Measurements from ENCODE around the gene PWP1. TPM values are rescaled to one million over a fixed set of nuclear protein-coding genes. Genes with fewer than 3 reads are reported as not detected.
"Not testable (repeated sequence)": the region's sequence is repeated elsewhere in the genome, so short reads cannot be mapped to it uniquely, and the experiment has no call there.

Gene PWP1
- polyA plus RNA-seq, 1 donor, result 62.0 TPM

DNA sequence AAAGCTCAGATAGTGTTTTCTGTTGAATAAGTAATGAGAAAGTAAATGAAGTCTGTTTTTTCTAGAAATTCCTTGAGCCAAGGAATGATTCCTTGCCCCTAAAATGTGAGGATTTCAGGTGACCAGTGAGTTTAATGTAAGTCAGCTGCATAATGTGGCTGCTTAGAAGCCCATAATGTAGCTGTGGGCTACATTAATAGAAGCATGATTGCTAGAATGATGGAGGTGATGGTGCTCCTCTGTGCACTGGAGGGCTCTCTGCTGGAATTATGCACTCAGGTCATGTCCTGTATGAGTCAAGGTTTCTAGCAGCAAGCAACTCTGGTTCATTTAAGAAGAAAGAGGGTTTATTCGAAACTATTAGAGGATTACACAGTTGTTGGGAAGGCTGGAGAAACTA lies 19.6 kb upstream of the PWP1 start:
- DNase-seq, result no peak

DNA sequence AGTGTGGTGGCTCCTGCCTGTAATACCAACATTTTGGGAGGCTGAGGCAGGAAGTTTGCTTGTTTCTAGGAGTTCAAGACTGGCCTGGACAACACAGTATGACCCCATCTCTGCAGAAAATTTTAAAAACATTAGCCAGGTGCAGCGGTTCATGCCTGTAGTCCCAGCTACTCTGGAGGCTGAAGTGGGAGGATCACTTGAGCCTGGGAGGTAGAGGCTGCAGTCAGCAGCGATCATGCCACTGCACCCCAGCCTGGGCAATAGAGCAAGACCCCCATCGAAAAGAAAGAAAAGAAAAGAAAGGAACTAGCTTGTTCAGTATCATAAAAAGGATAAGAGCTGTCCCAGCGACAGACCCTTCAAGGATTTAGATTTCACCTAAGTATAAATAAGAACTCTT lies 18.1 kb upstream of the PWP1 start:
- no peak for DNase-seq

DNA sequence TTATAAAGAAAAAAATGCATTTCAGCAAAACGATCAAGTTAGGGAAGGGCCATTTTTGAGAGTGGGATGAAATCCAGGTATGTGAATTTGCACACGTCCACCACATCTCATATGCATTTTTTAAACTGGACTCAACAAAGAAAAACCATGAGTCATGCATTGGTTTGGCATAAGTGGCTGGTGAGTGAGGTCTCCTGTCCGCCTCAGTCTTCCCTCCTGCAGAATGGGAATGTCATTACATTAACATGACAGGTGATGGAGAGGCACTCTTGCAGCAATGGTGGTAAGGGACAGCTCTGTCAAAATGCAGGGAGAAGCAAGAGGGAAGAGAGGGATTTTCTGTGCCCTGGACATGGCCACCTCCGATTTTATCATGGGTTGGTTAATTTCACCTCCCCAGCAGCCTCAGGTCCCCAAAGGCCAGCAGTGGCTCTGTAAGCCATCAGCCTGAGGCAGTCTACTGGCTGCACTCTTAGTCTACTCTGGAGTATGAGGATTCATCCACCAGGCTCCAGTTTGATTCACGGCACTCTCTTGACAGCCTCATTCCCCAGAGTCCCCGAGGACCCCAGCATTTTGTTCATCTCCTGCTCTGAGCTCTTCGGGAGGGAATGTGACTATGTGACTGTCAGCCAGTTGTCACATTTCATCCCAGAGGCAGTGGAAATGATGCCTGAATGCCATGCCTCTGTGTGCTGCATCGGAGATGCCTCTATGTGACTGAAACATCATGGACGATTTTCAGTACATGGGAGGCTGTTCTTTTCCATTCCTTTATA lies 17.1 kb upstream of the PWP1 start:
- no peak for DNase-seq

DNA sequence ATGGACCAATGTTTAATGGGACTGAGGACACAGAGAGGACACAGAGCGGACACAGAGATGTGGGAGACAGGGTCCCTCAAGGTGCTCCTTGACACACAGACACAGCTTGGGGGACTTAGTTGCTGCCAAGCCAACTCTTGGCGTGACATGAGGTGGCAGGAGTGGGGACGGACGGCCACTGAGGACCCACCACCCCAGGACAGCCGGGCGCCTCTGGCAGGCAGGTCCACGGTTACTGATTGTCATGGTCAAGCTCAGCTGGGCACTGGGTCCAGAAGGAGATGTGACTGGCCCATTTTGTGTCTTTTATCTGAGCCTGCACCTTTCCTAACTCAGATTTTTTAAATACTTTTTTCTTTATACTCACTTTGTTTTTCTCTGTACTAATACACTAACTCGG lies 15.7 kb upstream of the PWP1 start:
- no peak for DNase-seq

DNA sequence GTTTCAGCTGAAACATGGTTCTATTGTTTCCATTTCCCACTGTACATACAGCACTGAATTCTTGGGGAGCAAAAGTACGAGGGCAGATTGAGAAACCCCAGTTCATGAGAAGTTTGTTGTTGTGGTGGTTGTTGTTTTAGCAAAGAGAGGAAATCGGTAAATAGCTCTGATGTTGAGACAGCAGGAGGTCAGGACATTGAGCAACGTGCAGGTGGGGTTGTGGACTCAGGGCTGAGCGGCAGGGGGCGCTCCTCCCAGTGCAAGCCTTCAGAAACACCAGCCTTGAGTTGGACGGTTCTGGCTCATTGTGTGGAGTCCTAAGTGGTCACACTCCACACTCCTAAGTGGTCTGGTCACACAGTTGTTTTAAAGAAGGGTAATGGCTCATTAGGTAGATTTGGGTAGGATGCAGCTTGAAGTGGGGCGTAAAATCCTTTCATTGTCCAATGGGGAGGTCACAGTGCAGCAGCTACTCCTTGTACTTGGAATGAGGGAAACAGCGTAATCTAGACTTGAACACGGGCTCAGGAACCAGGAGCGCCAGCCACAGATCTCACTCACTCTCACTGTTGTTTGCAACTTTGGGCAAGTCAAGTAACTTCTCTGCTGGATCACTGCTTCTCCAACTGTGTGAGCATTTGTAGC lies 14.5 kb upstream of the PWP1 start:
- no peak for DNase-seq

DNA sequence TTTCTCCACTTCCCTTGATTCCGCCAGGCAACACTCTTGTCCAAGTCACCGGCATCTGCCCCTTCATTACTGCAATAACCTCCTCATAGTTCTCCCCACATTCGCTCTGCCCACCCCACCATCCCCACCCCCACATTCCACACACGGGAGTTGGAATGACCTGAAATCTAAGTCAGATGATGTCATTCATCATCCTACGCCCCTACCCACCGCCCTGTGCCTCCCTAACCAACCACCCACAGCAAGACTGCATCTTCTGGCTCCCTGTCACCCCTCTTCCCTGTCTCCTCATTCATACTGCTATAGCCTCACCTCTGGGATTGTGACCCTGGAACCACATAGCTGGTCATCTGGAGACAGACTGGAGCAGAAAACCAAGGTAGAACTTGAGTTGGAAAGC lies 7.9 kb upstream of the PWP1 start:
- DNase-seq, result no peak

DNA sequence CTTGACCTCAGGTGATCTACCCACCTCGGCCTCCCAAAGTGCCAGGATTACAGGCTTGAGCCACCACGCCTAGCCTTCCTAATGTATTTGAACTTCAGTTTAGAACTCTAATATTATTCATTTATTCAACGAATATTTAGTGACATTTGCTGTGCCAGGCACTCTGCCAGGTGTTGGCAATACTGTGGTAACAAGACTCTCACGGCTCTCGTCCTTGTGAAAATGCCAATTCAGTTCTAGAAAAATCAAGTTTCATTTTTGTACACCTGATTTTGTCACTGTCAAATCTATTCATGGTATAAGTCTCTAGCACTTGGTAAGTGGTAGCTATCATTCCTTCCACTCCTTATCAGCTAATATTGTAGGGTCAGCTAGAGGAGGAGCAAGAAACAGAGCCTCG lies 6.3 kb upstream of the PWP1 start:
- no peak for DNase-seq

DNA sequence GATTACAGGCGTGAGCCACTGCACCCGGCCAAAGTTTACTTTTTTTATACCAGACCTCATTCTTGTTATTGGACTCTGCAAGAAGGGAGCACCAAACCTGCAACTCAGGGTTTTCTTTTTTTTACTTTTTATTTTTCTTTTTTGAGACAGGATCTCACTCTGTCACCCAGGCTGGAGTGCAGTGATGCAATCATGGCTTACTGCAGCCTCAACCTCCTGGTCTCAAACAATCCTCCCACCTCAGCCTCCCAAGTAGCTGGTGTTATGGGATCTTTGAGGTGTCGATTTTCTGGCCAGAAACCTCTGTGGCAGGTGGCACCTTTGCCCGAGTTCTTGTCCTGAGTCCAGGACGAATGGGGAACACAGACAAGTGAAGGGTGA lies 4.2 kb upstream of the PWP1 start:
- no peak for DNase-seq

DNA sequence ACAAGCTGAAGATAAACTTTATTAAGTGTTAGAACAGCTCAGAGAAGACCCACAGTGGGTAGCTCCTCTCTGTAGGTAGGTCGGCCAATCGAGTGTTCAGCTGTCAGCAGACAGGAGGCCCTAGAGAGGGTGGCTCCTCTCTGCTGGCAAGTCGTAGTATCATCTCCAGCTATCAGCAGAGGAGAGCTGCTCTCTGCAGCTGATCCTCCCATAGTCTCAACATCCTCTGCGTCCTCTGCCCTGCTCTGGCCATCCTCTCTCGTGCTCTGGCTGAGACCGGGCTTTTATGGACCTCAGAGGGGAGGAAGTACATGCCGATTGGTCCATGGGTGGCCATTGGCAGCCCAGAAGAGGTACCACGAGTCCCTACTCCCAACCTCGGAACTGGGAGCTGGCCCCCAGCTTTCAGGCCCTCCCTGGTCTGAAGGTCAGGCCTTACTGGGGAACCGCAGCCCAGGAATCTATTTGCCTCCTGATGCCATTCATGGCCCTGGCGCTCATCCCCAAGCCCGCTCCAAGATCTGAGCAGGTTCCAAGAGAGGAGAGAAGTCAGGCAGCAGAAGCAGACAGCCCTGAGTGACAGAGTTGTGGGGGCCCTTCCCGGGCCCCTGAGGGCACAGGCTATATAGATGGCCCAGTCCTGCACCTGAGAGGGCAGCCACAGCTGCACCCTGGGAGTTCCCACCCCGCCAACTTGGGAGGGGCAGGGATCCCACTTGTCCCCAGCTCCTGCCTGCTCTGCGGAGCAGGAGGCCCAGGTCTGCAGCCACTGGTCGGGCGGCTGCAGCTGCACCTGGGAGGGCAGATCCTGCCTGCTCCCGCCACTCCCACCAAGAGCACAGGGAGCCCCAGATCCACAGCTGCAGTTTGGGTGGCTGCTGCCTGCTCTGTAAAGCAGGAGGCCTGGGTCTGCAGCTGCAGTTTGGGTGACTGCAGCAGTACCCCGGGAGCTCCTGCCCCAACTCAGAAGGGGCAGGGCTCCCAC lies 3.5 kb upstream of the PWP1 start:
- no peak for DNase-seq

DNA sequence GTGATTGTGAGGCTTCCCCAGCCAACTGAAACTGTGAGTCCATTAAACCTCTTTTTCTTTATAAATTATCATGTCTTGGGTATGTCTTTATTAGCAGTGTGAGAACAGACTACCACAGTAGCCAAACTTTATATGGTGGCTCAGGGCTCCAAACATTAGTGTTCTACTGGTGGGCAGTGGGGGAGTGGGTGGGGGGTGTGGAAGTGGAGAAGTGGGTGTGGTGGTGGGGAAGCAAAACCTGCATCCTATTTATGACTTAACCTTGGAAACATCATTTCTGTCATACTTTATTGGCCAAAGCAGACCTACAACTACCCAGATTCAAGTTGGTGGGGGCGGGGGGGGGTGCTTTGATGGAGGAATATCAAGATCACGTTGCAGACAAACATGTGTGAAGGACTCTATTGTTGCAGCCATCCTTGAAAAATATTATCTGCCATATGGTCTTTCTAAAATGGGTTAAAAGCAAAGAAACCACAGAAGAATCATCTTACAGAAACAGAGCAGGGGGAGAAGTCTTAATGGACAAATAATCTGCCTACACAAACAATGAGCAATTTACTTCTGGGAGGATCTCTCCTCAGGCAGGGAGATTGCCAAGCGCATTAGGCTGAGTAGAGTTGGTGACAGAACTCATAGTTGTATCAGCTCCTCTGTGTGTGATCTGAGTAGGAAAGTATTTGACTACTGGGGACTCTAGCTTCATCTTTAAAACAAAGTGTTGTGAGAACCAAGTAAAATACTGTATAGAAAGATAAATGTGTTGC lies 1.4 kb upstream of the PWP1 start:
- DNase-seq, result no peak

DNA sequence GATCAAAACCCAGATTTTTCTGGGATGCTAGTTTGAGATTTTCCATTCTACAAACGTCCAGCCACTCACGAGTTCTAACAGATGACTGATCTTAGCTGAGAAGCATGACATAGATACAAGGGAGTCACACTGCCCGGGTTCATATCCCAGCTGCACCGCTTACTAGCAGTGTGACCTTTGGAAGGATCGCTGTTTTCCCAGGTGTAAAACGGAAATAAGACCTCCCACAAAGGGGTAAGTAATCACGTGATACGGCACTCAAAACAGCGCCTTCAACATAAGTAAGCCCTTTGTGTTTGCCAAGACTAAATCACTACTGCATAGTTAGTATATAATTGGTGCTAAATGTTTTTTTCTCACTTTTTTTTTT lies 624 bp upstream of the PWP1 start:
- DNase-seq, result peak; percentile 26

DNA sequence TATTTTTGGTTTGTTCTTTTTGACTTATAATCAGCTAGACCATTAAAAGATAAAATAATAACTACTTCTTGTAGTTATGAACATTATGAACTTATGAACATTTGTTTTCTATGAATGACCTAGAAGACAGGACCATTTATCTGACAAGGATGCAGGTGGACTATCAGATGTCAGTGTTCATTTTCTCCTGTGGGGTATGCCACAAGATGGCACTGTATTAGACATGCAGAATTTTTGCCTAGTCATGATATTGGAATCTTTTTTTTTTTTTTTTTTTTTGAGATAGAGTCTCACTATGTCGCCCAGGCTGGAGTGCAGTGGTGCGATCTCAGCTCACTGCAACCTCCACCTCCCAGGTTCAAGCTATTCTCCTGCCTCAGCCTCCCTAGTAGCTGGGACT lies 10.2 kb downstream of the PWP1 start:
- DNase-seq, result not testable (repeated sequence)

DNA sequence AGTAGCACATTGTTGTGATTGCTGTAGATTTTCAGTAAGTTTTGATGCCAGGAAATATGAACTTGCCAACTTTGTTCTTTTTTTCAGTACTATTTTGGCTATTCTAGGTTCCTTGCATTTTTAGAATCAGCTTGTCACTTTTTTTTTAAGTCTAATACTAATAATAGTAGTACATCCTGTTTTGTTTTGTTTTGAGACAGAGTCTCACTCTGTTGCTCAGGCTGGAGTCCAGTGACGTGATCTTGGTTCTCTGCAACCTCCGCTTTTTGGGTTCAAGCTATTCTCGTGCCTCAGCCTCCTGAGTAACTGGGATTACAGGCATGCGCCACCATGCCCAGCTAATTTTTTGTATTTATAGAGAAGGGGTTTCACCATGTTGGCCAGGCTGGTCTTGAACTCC lies 16.5 kb downstream of the PWP1 start:
- DNase-seq, result no peak

DNA sequence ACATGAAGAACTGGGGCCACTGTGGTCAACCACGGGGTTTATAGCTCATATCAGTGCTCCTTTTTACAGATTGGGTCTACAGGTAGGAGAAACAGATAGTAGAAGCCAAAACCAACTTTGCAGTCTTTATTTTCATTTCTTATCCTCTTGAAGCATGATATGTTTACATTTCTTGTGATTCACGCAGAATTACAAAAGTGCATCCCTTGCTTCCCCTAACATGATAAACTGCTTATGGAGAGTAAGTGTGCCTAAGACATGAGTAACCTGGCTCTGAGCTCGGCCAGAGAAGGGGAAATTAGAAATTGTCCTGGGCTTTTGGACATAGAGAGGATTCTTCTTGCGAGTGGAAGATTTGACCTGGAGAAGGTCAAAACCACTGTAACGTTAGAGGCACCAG lies 18.4 kb downstream of the PWP1 start:
- DNase-seq, result no peak

DNA sequence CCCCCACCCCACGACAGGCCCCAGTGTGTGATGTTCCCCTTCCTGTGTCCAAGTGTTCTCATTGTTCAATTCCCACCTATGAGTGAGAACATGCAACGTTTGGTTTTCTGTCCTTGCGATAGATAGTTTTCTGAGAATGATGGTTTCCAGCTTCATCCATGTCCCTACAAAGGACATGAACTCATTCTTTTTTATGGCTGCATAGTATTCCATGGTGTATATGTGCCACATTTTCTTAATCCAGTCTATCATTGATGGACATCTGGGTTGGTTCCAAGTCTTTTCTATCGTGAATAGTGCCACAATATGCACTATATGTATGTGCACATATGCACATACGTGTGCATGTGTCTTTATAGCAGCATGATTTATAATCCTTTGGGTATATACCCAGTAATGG lies 19.9 kb downstream of the PWP1 start:
- not testable (repeated sequence) for DNase-seq

DNA sequence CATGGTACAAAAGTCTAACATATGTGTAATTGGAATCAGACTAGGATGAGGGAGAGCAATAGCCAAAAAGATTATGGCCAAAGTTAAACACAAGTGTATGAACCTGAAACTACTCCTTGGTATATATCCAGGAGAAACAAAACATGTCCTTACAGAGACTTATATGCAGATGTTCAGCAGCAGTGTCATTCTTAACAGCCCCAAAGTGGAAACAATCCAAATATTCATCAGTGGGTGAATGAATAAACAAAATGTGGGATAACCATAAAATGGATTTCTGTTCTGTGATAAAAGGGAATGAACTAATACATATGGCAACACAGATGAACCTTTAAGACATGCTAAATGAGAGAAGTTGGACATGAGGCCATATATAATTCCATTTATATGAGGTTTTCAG lies 30.2 kb downstream of the PWP1 start:
- no peak for DNase-seq

DNA sequence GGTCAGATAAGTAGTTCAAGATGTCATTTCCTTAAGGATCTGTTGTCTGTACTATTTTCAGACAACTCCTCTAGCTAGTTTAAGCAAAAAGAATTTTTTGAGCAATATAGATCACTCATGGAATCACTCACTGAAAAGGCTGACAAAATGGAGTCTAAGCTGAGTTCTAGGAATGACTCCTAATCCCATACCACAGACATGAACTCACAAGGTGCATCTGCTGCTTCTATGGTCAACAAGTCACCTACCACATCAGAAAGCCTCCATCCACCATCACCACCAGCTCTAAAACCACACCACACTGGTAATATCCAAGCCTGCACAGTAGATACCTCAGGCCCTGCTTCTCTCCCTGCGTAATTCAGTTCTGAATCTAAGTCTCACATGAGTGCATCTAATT lies 33.0 kb downstream of the PWP1 start:
- DNase-seq, result no peak

DNA sequence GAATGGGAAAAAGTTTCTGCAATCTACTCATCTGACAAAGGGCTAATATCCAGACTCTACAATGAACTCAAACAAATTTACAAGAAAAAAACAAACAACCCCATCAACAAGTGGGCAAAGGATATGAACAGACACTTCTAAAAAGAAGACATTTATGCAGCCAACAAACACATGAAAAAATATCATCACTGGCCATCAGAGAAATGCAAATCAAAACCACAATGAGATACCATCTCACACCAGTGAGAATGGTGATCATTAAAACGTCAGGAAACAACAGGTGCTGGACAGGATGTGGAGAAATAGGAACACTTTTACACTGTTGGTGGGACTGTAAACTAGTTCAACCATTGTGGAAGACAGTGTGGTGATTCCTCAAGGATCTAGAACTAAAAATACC lies 41.7 kb downstream of the PWP1 start:
- DNase-seq, result not testable (repeated sequence)

DNA sequence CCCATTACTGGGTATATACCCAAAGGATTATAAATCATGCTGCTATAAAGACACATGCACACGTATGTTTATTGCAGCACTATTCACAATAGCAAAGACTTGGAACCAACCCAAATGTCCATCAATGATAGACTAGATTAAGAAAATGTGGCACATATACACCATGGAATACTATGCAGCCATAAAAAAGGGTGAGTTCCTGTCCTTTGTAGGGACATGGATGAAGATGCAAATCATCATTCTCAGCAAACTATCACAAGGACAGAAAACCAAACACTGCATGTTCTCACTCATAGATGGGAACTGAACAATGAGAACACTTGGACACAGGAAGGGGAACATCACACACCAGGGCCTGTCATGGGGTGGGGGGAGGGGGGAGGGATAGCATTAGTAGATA lies 42.1 kb downstream of the PWP1 start:
- DNase-seq, result not testable (repeated sequence)

DNA sequence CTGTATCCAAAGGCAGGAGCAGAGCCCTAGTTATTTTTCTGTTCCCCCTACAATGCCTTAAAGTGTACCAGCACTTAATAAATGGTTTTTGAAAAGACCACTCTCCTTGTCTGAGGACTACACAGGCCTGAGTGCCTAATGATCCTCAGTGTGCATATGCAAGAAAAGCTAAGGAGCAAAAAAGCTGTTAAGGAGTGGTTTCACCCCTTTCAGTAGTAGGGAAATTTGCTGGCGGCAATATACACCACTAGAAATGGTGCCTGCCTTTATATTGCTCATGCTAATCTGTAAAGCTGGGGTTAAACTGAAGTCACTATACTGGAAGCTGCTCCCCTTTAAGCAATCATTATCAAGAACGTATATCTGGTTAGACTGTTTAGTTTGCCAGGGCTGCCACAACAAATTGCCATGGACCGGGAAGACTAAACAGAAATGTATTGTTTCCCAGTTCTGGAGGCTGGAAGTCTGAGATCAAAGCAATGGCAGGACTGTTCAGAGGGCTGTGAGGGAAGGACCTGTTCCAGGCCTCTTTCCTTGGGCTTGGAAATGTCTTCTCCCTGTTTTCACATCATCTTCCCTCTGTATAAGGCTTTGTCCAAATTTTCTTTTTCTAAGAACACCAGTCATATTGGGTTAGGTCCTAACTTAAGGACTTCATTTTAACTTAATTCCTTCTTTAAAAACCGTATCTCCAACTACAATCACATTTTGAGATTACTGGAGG lies 45.2 kb downstream of the PWP1 start:
- DNase-seq, result no peak

DNA sequence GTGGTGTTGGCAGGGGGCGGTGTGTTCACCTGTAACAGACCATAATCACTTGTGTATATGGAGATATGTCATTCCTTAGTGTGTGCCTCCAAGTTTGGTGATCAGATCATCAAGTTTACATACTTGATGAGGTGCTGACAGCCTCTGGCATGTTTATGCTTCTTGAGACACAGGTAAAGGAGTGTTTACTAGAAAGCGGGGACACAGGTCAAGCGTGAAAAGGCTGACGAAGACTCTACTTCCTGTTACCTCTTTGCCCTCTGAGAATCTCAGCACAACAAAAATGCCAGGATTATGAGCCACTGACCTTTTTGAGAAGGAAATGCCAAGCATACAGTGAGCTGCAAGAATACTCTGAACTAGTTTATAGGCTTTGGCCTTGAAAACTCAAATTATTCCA lies 45.8 kb downstream of the PWP1 start:
- no peak for DNase-seq

DNA sequence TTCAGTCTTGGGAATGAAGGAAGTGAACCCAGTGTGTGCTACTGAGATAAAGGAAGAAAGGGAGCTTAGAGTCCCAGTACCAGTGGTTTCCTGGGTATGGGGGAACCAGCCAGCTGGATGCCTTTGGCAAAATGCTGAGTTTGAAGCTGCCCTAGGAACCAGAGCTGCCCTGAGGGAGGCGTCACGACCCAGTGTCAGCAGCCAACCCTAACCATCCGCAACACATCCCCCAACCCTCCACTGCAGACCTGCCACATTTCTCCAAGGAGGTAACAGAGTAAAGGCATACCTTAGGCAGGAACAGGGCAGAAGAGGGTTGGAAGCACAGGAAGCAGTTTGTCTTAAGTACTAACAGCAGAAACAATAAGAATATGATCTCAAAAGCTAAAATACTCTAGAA lies 46.8 kb downstream of the PWP1 start:
- DNase-seq, result no peak

Measured in left kidney (tissue), 2 donors.